Activated T-helper 2 cell treated with anti-CD3 and anti-CD28 coated beads, Interferon-gamma antibody, Interleukin-2, Interleukin-4, amounts not matched to agents 10 μg/mL and 5 μg/mL and 100 μg/mL, durations not matched to agents 14 hours and 24 hours and 36 hours (primary cell): ENCODE data around the gene VEZT. TPM values are rescaled to one million over a fixed set of nuclear protein-coding genes. Genes with fewer than 3 reads are reported as not detected.
A peak's percentile ranks its signal among the peaks of the same experiment; 100 is the strongest.
"Not testable (repeated sequence)": the region's sequence is repeated elsewhere in the genome, so short reads cannot be mapped to it uniquely, and the experiment has no call there.

Experiments used
- DNase-seq: peaks from one replicate; pipeline ENCODE4 v3.0.0; 2021; ENCODE audit warnings: low spot score
- H3K27ac Mint-ChIP-seq: one replicate; pipeline ENCODE4 v1.8.0; 2021; ENCODE audit warnings: mixed read lengths
- H3K27me3 Mint-ChIP-seq: one replicate; pipeline ENCODE4 v1.8.0; 2021; ENCODE audit warnings: low read depth, mixed read lengths
- H3K36me3 Mint-ChIP-seq: one replicate; pipeline ENCODE4 v1.8.0; 2021; ENCODE audit warnings: low read depth, mixed read lengths
- H3K4me1 Mint-ChIP-seq: one replicate; pipeline ENCODE4 v1.8.0; 2021; ENCODE audit warnings: low read depth, mixed read lengths
- H3K4me3 Mint-ChIP-seq: one replicate; pipeline ENCODE4 v1.8.0; 2021; ENCODE audit warnings: low read depth, mild to moderate bottlenecking, moderate library complexity, mixed read lengths
- H3K9me3 Mint-ChIP-seq: one replicate; pipeline ENCODE4 v1.8.0; 2021; ENCODE audit warnings: mixed read lengths
- intact Hi-C: fragments of 100-400 bp; cut with micrococcal nuclease; formaldehyde crosslinking; loops from one replicate; pipeline ENCODE4 v1.15.1; 2023
- total RNA-seq: library from RNA; stranded (reverse); gene quantifications from 2 replicates; pipeline ENCODE4 v1.2.3, GENCODE V29; 2022

VEZT gene
- total RNA-seq, 1 donor from 2014 or later: 62.6 TPM

- H3K4me3 Mint-ChIP-seq, intact Hi-C loops, DNase-seq, H3K27ac Mint-ChIP-seq, H3K27me3 Mint-ChIP-seq, H3K9me3 Mint-ChIP-seq: not testable (repeated sequence)
- Mint-ChIP-seq H3K36me3 (peaks cover 21% of the 10 kb centered on the region), H3K4me1 (peaks cover 16% of the 10 kb centered on the region)
Measured at GRCh38 chr12:95235621-95236020, 18.0 kb downstream of the VEZT start.

- no peak for DNase-seq
- intact Hi-C loops: no loop called here
- peaks cover 16% of the 10 kb centered on the region for H3K4me1 Mint-ChIP-seq
- peaks cover 21% of the 10 kb centered on the region for H3K36me3 Mint-ChIP-seq
- H3K9me3 Mint-ChIP-seq: no peaks in the 10 kb centered on the region
- no peaks in the 10 kb centered on the region for H3K27me3 Mint-ChIP-seq
- H3K27ac Mint-ChIP-seq: no peak overlapping the region
- no peak overlapping the region for H3K4me3 Mint-ChIP-seq
Measured at GRCh38 chr12:95237315-95237714, 19.7 kb downstream of the VEZT start.

GRCh38 chr12:95238150-95238549, 20.5 kb downstream of the VEZT start:
- no peak overlapping the region for H3K4me3 Mint-ChIP-seq
- intact Hi-C loops: no loop called here
- H3K36me3 Mint-ChIP-seq: peaks cover 21% of the 10 kb centered on the region
- peaks cover 16% of the 10 kb centered on the region for H3K4me1 Mint-ChIP-seq
- no peak overlapping the region for H3K27ac Mint-ChIP-seq
- DNase-seq: no peak
- H3K9me3 Mint-ChIP-seq: no peaks in the 10 kb centered on the region
- no peaks in the 10 kb centered on the region for H3K27me3 Mint-ChIP-seq

GRCh38 chr12:95239216-95239615, 21.6 kb downstream of the VEZT start:
- DNase-seq: no peak
- no peak overlapping the region for H3K4me3 Mint-ChIP-seq
- intact Hi-C loops: no loop called here
- no peaks in the 10 kb centered on the region for H3K9me3 Mint-ChIP-seq
- peaks cover 25% of the 10 kb centered on the region for H3K36me3 Mint-ChIP-seq
- no peak overlapping the region for H3K27ac Mint-ChIP-seq
- no peaks in the 10 kb centered on the region for H3K27me3 Mint-ChIP-seq
- H3K4me1 Mint-ChIP-seq: peaks cover 16% of the 10 kb centered on the region

GRCh38 chr12:95239835-95240234, 22.2 kb downstream of the VEZT start:
- Mint-ChIP-seq H3K36me3 (peaks cover 20% of the 10 kb centered on the region), H3K4me1 (peaks cover 16% of the 10 kb centered on the region), H3K27ac (peak overlapping the region; percentile 36)
- H3K27me3 Mint-ChIP-seq, H3K4me3 Mint-ChIP-seq, DNase-seq, H3K9me3 Mint-ChIP-seq: not testable (repeated sequence)
- intact Hi-C loops: loop anchor here (2.0 kb wide), 1 partner anchor 21 kb away; no protein-coding TSS in a partner anchor

GRCh38 chr12:95240556-95240955, 22.9 kb downstream of the VEZT start:
- intact Hi-C loops: loop anchor here (2.0 kb wide), 1 partner anchor 22 kb away; no protein-coding TSS in a partner anchor
- DNase-seq: no peak
- H3K36me3 Mint-ChIP-seq: peaks cover 20% of the 10 kb centered on the region
- H3K9me3 Mint-ChIP-seq: no peaks in the 10 kb centered on the region
- no peaks in the 10 kb centered on the region for H3K27me3 Mint-ChIP-seq
- no peak overlapping the region for H3K27ac Mint-ChIP-seq
- peaks cover 16% of the 10 kb centered on the region for H3K4me1 Mint-ChIP-seq
- H3K4me3 Mint-ChIP-seq: no peak overlapping the region

- H3K4me1 Mint-ChIP-seq: peaks cover 19% of the 10 kb centered on the region
- intact Hi-C loops: loop anchor here (2.0 kb wide), 1 partner anchor 22 kb away; no protein-coding TSS in a partner anchor
- not testable (repeated sequence) for H3K4me3 Mint-ChIP-seq, DNase-seq, H3K27ac Mint-ChIP-seq, H3K27me3 Mint-ChIP-seq, H3K9me3 Mint-ChIP-seq
- H3K36me3 Mint-ChIP-seq: peaks cover 22% of the 10 kb centered on the region
Measured at GRCh38 chr12:95241138-95241537, 23.5 kb downstream of the VEZT start.

- Mint-ChIP-seq H3K4me3 (no peak overlapping the region), H3K36me3 (peaks cover 18% of the 10 kb centered on the region), H3K27ac (no peak overlapping the region), H3K27me3 (no peaks in the 10 kb centered on the region), H3K9me3 (no peaks in the 10 kb centered on the region), H3K4me1 (peaks cover 25% of the 10 kb centered on the region)
- no peak for DNase-seq
- intact Hi-C loops: loop anchor here (2.0 kb wide), 1 partner anchor 23 kb away; no protein-coding TSS in a partner anchor
Measured at GRCh38 chr12:95241761-95242506, 24.3 kb downstream of the VEZT start.

GRCh38 chr12:95243497-95244183, 26.0 kb downstream of the VEZT start:
- Mint-ChIP-seq H3K9me3 (no peaks in the 10 kb centered on the region), H3K27me3 (no peaks in the 10 kb centered on the region), H3K4me3 (no peak overlapping the region), H3K36me3 (peaks cover 7% of the 10 kb centered on the region), H3K27ac (no peak overlapping the region), H3K4me1 (peaks cover 19% of the 10 kb centered on the region)
- intact Hi-C loops: no loop called here
- DNase-seq: no peak

GRCh38 chr12:95244350-95244749, 26.7 kb downstream of the VEZT start:
- Mint-ChIP-seq H3K4me3 (no peak overlapping the region), H3K27ac (no peak overlapping the region), H3K36me3 (peaks cover 7% of the 10 kb centered on the region), H3K27me3 (no peaks in the 10 kb centered on the region), H3K4me1 (peaks cover 17% of the 10 kb centered on the region), H3K9me3 (no peaks in the 10 kb centered on the region)
- intact Hi-C loops: no loop called here
- no peak for DNase-seq

- Mint-ChIP-seq H3K4me3 (no peak overlapping the region), H3K4me1 (peaks cover 9% of the 10 kb centered on the region), H3K36me3 (peaks cover 16% of the 10 kb centered on the region), H3K27ac (no peak overlapping the region), H3K9me3 (no peaks in the 10 kb centered on the region), H3K27me3 (no peaks in the 10 kb centered on the region)
- intact Hi-C loops: no loop called here
- no peak for DNase-seq
Measured at GRCh38 chr12:95248095-95248494, 30.5 kb downstream of the VEZT start.

- peaks cover 9% of the 10 kb centered on the region for H3K4me1 Mint-ChIP-seq
- no peaks in the 10 kb centered on the region for H3K27me3 Mint-ChIP-seq
- no peak overlapping the region for H3K4me3 Mint-ChIP-seq
- peaks cover 18% of the 10 kb centered on the region for H3K36me3 Mint-ChIP-seq
- no peaks in the 10 kb centered on the region for H3K9me3 Mint-ChIP-seq
- H3K27ac Mint-ChIP-seq: no peak overlapping the region
- DNase-seq: no peak
- intact Hi-C loops: no loop called here
Measured at GRCh38 chr12:95248604-95249360, 31.2 kb downstream of the VEZT start.
